Neural progenitor cell (in vitro differentiated cells): Measurements from ENCODE around the gene CRELD1. TPM values are rescaled to one million over a fixed set of nuclear protein-coding genes. Genes with fewer than 3 reads are reported as not detected.

Source experiments
- DNase-seq: peaks from one replicate; pipeline ENCODE4 v3.0.0-alpha.2; 2016; ENCODE audit warnings: low spot score
- H2AFZ ChIP-seq: fragments of 200-600 bp; sonication (generic); replicated peaks from 2 replicates; pipeline ENCODE4 v1.6.1; 2016; ENCODE audit warnings: antibody characterized with exemption
- H3F3A ChIP-seq: fragments of 200-600 bp; sonication (generic); 2 replicates; pipeline ENCODE4 v1.6.1; 2016; ENCODE audit warnings: antibody characterized with exemption, low read depth
- H3K27ac ChIP-seq: fragments of 200-600 bp; sonication (generic); 2 replicates; pipeline ENCODE4 v1.5.1; 2016; ENCODE audit warnings: mild to moderate bottlenecking
- H3K27me3 ChIP-seq: fragments of 200-600 bp; sonication (generic); 2 replicates; pipeline ENCODE4 v1.6.1; 2016; ENCODE audit warnings: mild to moderate bottlenecking, moderate library complexity
- H3K36me3 ChIP-seq: fragments of 200-600 bp; sonication (generic); 2 replicates; pipeline ENCODE4 v1.5.1; 2016
- H3K4me1 ChIP-seq: fragments of 200-600 bp; sonication (generic); 2 replicates; pipeline ENCODE4 v1.6.1; 2016; ENCODE audit warnings: mixed run types
- H3K4me2 ChIP-seq: fragments of 200-600 bp; sonication (generic); 2 replicates; pipeline ENCODE4 v1.6.1; 2016
- H3K4me3 ChIP-seq: fragments of 200-600 bp; sonication (generic); 2 replicates; pipeline ENCODE4 v1.5.1; 2016
- H3K79me2 ChIP-seq: fragments of 200-600 bp; sonication (generic); 2 replicates; pipeline ENCODE4 v1.6.1; 2016; ENCODE audit warnings: low read depth
- H3K9ac ChIP-seq: fragments of 200-600 bp; sonication (generic); 2 replicates; pipeline ENCODE4 v1.6.1; 2016
- H3K9me3 ChIP-seq: fragments of 200-600 bp; sonication (generic); 2 replicates; pipeline ENCODE4 v1.5.1; 2016; ENCODE audit warnings: low read depth
- H4K20me1 ChIP-seq: fragments of 200-600 bp; sonication (generic); 2 replicates; pipeline ENCODE4 v1.6.1; 2016; ENCODE audit warnings: low read depth
- H3K27ac Mint-ChIP-seq: 3 replicates; pipeline ENCODE4 v1.8.0; 2021; ENCODE audit warnings: mixed read lengths
- H3K27me3 Mint-ChIP-seq: 2 replicates; pipeline ENCODE4 v1.8.0; 2022; ENCODE audit warnings: low read depth, mild to moderate bottlenecking, inconsistent platforms, moderate library complexity, mixed read lengths; ENCODE audit not compliant: insufficient read depth
- H3K36me3 Mint-ChIP-seq: 3 replicates; pipeline ENCODE4 v1.8.0; 2021; ENCODE audit warnings: mixed read lengths
- H3K4me1 Mint-ChIP-seq: 3 replicates; pipeline ENCODE4 v1.8.0; 2021; ENCODE audit warnings: mixed read lengths
- H3K4me3 Mint-ChIP-seq: 3 replicates; pipeline ENCODE4 v1.8.0; 2021; ENCODE audit warnings: mild to moderate bottlenecking, moderate library complexity, mixed read lengths
- H3K9me3 Mint-ChIP-seq: 3 replicates; pipeline ENCODE4 v1.8.0; 2020; ENCODE audit warnings: mixed read lengths
- EZH2 ChIP-seq: fragments of 200-600 bp; sonication (generic); IDR thresholded peaks from 2 replicates; pipeline ENCODE4 v1.6.1; 2017; ENCODE audit warnings: antibody characterized with exemption, mild to moderate bottlenecking, moderate library complexity
- EZH2phosphoT487 ChIP-seq: fragments of 200-600 bp; sonication (generic); IDR thresholded peaks from 2 replicates; pipeline ENCODE4 v1.6.1; 2017; ENCODE audit warnings: antibody characterized with exemption
- total RNA-seq: library from RNA; depleted of rRNA; stranded (reverse); fragments of >200 nt; gene quantifications from 2 replicates; pipeline ENCODE4 v1.2.3, GENCODE V29; 2015; ENCODE audit warnings: low replicate concordance
- TF ChIP-seq, protein P1 (sequence below): fragments of 200-600 bp; sonication (generic); IDR thresholded peaks from 2 replicates; pipeline ENCODE4 v1.5.1; 2017; ENCODE audit warnings: antibody characterized with exemption, mild to moderate bottlenecking

Gene CRELD1
- total RNA-seq, 1 donor from 2014 or later: 14.1 TPM

GRCh38 chr3:9913601-9914000 lies 20.0 kb upstream of the CRELD1 start:
- H3K9me3 ChIP-seq: no peaks in the 10 kb centered on the region
- TF ChIP-seq EZH2phosphoT487 (no peak), EZH2 (no peak)
- TF ChIP-seq, protein P1, sequence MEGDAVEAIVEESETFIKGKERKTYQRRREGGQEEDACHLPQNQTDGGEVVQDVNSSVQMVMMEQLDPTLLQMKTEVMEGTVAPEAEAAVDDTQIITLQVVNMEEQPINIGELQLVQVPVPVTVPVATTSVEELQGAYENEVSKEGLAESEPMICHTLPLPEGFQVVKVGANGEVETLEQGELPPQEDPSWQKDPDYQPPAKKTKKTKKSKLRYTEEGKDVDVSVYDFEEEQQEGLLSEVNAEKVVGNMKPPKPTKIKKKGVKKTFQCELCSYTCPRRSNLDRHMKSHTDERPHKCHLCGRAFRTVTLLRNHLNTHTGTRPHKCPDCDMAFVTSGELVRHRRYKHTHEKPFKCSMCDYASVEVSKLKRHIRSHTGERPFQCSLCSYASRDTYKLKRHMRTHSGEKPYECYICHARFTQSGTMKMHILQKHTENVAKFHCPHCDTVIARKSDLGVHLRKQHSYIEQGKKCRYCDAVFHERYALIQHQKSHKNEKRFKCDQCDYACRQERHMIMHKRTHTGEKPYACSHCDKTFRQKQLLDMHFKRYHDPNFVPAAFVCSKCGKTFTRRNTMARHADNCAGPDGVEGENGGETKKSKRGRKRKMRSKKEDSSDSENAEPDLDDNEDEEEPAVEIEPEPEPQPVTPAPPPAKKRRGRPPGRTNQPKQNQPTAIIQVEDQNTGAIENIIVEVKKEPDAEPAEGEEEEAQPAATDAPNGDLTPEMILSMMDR: no peak
- no peak overlapping the region for H2AFZ ChIP-seq
- no peak overlapping the region for H3K4me2 ChIP-seq
- peaks cover 19% of the 10 kb centered on the region for H3K4me1 ChIP-seq
- H3K27ac ChIP-seq: no peak overlapping the region
- Mint-ChIP-seq H3K27ac (no peak overlapping the region), H3K36me3 (no peaks in the 10 kb centered on the region), H3K9me3 (no peaks in the 10 kb centered on the region), H3K4me1 (peaks cover 14% of the 10 kb centered on the region), H3K4me3 (peak overlapping the region; percentile 35), H3K27me3 (no peaks in the 10 kb centered on the region)
- H4K20me1 ChIP-seq: no peaks in the 10 kb centered on the region
- H3K27me3 ChIP-seq: peaks cover 30% of the 10 kb centered on the region
- H3K4me3 ChIP-seq: no peak overlapping the region
- peaks cover 14% of the 10 kb centered on the region for H3F3A ChIP-seq
- no peak overlapping the region for H3K9ac ChIP-seq
- H3K36me3 ChIP-seq: no peaks in the 10 kb centered on the region
- no peaks in the 10 kb centered on the region for H3K79me2 ChIP-seq
- no peak for DNase-seq

DNA sequence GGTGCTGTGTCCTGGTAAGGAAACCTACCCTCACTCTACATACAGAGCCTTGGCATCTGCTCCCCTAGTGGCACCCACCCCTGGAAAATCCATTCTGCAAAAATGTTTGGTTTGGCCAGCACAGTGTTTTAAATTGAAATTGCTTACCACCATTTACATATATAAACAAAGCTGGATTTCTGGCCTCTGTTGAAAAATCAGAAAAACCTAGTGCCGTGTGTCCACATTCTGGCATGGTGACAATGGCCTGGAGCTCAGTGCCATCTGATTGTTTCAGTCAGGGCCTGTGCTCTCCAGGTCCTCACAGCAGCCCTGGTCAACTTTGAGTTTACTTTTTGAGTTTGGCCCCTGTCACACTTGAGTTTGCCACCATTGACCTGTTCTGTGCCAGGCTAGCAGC lies 19.6 kb upstream of the CRELD1 start:
- Histone ChIP-seq H3F3A (peaks cover 14% of the 10 kb centered on the region), H3K4me3 (no peak overlapping the region), H3K79me2 (no peaks in the 10 kb centered on the region), H3K4me1 (peaks cover 19% of the 10 kb centered on the region), H3K27ac (no peak overlapping the region), H3K9me3 (no peaks in the 10 kb centered on the region), H4K20me1 (no peaks in the 10 kb centered on the region), H2AFZ (no peak overlapping the region), H3K4me2 (no peak overlapping the region), H3K36me3 (no peaks in the 10 kb centered on the region), H3K27me3 (peaks cover 30% of the 10 kb centered on the region), H3K9ac (no peak overlapping the region)
- no peaks in the 10 kb centered on the region for H3K27me3 Mint-ChIP-seq
- H3K36me3 Mint-ChIP-seq: no peaks in the 10 kb centered on the region
- TF ChIP-seq EZH2 (no peak), EZH2phosphoT487 (no peak)
- TF ChIP-seq, protein P1: no peak
- H3K4me3 Mint-ChIP-seq: no peak overlapping the region
- peaks cover 14% of the 10 kb centered on the region for H3K4me1 Mint-ChIP-seq
- no peak overlapping the region for H3K27ac Mint-ChIP-seq
- no peaks in the 10 kb centered on the region for H3K9me3 Mint-ChIP-seq
- DNase-seq: no peak

GRCh38 chr3:9914559-9915253 lies 18.9 kb upstream of the CRELD1 start:
- Histone ChIP-seq H3K9ac (no peak overlapping the region), H3K79me2 (no peaks in the 10 kb centered on the region), H3K9me3 (no peaks in the 10 kb centered on the region), H3K27ac (no peak overlapping the region), H3K4me1 (peaks cover 19% of the 10 kb centered on the region), H3K4me3 (peak overlapping the region; percentile 46), H2AFZ (peak overlapping the region; percentile 97), H3K27me3 (peaks cover 30% of the 10 kb centered on the region), H3K36me3 (no peaks in the 10 kb centered on the region), H4K20me1 (no peaks in the 10 kb centered on the region), H3F3A (peaks cover 14% of the 10 kb centered on the region), H3K4me2 (peak overlapping the region; percentile 97)
- DNase-seq: no peak
- Mint-ChIP-seq H3K9me3 (no peaks in the 10 kb centered on the region), H3K27me3 (no peaks in the 10 kb centered on the region), H3K36me3 (no peaks in the 10 kb centered on the region), H3K27ac (no peak overlapping the region), H3K4me1 (peaks cover 14% of the 10 kb centered on the region), H3K4me3 (peak overlapping the region; percentile 76)
- TF ChIP-seq EZH2: no peak
